ENCODE measurements around the gene M6PR.

Gene M6PR

DNA sequence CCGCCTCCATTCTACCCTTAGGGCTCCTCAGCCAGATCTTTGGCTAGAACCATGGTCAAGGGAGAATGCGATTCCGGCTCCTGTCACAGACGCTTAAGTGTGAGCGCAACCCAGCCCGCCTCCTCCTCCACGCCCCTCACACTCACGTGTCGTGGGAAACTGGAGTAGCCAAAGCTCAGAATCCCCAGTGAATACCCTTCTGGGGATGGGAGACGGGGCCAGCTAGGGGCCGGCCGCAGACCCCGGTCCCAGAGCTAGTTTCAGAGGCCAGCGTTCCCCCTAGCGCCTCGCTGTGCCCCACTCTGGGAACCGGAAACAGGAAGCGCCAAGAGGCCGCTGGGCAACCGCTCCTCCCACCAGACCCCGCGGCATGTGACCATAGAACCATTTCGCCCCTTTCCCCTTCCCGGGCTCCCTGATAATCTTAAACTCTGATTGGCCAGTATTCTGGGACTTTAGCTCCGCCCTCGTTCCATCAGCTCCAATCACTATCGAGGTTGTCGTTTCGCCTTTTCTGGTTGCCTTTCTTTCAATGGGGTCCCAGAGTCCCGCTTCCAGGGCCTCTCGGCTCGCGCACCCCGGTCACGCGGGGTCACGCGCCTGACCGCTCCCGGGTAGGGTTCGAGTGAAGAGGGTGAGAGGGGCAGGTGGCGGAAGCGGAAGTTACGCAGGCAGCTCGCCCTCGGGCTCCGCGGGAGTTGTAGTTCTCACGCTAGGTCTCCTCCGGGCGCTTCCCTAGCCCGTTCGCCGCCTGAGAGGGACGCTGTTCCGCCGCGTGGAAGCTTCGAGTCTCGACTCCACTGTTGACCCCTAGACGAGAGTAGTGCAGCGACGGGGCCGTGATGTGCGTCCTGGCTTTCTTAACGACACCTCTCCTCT, at the start of gene M6PR:
Gene M6PR, minus strand, starts transcription at position 304 of the 879 bp plus-strand sequence. CDS start 3,241 bp downstream, outside the sequence.
- peak; percentile 98 to 99 for DNase-seq

DNA sequence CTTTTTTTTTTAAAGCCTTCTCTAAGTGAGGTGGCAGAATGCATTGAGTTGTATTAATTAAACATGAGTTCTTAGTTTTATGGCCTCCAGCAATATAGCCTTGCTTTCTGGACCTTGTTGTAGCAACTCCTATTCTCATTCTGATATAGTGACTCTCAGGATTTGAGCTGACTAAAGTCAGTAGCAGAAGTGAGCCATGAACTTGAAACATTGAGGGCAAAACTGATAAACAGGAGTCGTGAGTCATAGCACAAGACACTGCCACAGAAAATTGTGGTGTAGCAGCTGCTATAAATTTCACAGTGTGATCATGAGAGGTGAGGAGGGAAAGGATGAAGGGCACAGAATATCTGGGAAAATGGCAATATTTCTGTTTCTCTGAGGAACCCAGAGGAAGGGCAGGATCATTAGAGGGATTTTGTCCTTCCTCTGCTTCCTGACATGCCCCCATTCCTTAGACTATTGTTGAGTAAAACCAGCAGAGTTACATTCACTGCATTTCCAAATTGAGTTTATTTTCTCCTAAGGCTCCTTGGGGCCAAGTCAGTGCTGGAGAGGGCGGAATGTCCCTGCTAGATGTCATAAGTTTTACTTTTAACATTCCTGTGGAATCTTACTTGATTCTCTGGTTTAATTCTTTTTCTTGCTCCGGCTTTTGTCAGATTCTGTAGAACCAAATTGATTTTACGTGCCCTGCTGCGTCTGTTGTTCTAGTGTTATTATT, 47.4 kb upstream of the M6PR start:
- DNase-seq: no peak

DNA sequence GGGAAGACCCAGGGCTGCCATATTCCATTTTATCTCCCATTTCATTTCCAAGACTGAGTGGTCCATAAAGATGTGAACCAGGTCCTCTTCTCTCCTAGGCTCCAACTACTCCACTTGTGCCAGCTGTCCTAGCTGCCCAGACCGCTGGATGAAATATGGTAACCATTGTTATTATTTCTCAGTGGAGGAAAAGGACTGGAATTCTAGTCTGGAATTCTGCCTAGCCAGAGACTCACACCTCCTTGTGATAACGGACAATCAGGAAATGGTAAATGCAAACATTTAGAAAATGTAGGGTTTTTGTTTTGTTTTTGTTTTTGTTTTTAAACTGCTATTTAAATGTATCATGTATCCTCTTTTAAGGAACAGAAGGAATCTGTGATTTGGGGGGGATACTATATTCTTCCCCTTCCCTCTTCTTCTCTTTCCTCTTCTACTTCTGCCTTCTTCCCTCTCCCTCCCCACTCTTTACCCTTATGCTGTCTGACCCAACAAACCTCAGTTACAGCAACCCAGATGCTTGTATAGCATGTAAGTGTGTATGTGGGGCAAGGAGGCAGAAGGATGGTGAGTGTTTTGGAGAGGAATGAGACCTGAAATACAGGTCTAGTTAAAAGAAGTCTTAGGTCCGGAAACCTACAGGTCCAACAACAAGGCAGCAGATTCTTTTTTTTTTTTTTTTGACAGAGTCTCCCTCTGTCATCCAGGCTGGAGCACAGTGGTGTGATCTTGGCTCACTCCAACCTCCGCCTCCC, 45.8 kb upstream of the M6PR start:
- no peak for DNase-seq

DNA sequence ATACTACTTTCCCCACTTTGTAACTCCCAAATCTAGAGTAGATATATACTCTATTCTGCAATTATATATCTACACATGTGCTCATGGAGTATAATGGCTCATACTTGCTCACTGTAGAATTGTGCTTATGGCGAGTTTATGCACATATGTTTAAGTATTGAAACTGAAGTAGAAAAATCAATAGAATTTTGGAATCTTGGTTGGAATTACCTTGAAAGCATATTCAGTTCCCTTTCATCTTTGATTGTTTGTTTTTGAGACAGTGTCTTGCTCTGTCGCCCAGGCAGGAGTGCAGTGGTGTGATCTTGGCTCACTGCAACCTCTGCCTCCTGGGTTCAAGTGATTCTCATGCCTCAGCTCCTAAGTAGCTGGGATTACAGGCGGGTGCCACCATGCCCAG, 44.4 kb upstream of the M6PR start:
- no peak for DNase-seq

DNA sequence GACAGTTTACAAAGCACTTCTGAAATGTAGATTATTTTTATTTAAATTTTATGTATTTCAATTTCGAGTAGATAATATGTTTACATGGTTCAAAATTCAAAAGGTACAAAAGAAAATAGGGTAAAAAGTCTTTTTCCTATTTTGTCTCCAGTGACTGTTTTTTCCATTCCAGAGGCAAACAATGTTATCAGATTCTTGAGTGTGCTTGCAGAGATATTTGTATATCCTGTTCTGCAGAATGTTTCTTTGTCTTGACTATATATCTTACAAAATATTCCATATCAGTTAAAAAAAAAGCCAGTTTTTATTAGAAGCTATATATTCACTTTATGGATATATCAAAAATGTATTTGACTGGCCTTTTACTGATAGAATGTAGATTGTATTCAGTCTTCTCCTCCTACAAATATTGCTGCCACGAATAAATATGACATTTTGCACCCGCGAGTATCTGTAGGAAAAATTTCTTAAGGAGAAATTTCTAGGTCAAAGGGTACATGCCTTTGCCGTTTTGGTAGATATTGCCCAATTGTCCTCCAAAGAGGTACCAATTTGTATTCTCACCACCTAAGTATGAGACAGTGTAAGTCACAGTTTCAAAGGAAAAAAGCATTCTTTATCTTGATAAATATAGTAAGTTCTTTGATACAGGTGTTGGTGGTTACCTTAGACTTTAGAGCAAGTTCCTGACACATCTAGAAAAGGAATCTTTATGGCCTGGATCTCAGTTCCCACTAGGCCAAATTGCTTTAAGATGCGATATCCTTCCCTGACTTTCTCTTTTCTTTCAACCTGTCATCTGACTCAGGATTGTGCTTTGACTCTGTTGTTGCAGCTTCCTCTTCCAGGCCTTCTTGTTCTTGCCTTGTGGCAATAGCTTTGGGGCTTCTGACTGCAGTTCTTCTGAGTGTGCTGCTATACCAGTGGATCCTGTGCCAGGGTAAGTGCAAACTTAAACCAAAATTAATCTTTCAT, 42.2 kb upstream of the M6PR start:
- no peak for DNase-seq

DNA sequence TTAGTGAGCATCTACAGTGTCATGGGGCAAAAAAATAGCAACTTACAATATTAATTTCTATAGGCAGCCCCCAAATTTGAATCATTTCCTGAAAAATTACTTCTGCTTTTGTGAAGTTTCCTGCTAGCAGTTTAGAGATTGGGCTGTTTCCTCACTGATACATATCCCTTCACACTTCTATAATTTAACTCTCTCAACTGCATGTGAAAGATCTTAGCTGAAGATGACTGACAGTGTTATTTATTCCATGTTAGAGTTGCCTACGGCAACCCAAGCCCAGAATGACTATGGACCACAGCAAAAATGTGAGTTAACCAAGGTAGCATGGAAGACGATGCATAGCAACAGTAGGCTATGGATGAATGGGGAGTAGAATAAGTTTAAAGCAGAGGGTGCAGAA, 40.0 kb upstream of the M6PR start, which contains the start of gene KLRG1:
Gene KLRG1, plus strand, starts transcription at position 134 of the 400 bp plus-strand sequence. Its CDS starts 90 bp downstream, at position 224.
- no peak for DNase-seq

DNA sequence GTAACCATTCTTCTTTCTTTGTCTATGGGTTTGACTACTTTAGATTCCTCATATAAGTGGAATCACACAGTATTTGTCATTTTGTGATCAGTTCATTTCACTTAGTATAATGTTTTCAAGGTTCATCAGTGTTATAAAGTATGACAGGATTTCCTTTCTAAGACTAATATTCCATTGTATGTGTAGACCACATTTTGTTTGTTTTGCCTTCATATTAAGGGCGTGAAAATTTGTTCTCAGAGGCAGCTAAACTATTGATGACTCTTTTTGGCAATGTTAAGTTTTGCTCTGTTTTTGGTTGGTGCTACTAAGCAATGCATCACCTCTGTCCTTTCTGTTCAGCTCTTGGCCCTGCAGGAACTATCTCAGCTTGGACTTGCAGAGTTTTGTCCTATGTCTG, 38.2 kb upstream of the M6PR start:
- DNase-seq: no peak

DNA sequence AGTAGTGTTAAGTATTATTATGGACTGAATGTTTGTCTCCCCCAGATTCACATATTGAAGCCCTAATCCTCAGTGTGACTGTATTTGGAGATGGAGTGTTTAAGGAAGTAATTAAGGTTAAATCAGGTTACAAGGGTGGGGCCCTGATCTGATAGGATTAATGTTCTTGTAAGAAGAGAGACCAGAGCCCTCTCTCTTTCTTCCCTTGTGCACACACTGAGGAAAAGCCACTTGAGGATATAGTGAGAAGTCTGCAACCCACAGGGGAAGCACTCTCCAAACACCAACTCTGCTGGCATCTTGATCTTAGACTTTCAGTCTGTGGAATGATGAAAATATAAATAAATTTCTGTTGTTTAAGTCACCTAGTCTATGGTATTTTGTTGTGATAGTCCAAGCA, 37.7 kb upstream of the M6PR start:
- DNase-seq: peak in 1 of 2 experiments; percentile 19

DNA sequence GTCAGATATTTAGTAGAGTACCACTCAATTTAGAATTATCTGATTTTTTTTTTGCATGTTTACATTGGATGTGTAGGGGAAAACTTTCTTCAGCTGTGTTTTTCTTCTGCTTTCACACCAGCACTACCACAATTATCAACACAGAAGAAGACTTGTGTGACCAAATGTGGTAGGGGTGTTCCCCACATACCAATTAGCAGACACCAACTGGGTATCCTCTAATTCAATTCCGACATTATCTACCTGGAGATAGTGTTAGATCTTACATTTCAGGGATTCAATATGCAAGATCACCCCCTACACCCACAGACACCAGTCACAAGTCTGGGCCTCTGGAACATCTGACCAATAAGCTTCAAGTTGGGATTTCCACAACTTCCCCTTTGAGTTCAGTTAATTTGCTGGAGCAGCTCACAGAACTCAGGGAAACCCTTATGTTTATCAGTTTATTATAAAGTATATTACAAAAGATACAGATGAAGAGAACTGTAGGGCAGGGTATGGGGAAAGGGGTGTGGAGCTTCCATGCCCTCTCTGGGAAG, 35.8 kb upstream of the M6PR start:
- no peak for DNase-seq

DNA sequence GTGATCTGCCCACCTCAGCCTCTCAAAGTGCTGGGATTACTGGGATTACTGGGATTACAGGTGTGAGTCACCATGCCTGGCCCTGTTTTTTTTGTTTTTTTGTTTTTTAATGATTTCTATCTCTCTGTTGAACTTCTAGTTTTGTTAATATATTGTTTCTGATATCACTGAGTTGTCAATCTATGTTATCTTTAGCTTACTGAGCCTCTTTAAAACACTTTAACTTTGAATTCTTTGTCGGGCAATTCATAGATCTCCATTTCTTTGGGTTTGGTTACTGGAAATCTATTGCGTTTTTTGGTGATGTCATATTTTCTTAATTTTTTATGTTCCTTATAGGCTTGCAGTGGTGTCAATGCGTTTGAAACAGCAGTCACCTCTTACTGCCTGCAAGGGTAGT, 30.7 kb upstream of the M6PR start:
- DNase-seq: no peak

DNA sequence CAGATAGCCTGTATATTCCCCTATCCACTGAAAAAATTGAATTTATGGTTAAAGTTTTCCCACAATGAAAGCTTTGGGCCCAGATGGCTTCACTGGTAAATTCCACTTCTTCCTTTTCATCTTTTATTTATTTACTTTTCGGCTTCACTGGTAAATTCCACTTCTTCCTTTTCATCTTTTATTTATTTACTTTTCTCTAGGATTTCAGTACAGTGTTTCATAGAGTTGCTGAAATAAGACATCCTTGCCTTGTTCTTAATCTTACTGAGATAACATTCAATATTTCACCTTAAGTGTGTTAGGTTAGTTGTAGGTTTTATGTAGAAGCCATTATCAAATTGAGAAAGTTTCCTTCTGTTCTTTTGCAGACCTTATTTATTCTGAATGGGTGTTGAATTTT, 21.0 kb upstream of the M6PR start:
- no peak for DNase-seq

DNA sequence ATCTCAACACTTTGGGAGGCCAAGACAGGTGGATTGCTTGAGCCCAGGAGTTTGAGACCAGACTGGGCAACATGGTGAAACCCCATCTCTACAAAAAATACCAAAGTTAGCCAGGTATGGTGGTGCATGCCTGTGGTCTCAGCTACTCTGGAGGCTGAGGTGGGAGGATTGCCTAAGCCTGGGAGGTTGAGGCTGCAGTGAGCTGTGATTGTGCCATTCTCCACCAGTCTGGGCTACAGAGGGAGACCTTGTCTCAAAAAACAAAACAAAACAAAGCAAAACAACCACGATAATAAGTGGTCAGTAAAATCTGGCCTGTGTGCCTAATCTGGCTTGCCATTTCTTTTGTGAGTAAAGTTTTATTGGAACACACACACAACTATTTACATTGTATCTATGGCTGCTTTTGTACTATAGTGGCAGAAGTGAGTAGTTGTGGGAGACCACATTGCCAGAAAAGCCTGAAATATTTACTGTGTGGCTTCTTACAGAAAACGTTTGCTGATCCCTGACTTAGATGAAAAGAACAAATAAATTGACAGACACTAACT, 20.5 kb upstream of the M6PR start:
- DNase-seq: no peak

DNA sequence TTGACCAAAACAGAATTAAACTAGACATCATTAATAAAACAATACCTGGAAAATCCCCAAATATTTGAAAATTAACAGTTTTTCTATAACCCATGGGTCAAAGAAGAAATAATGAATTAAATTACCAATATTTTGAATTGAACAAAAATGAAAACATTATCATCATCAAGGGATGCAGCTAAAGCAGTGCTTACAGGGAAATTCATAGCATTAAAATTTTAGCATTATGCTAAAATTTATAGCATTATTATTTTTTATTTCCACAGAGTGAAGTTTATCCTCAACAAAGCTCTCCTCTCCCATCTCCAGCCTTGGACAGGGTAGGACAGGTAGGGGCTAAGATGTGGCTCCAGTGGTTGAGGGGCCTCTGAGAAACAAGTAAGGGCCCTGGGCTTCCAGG, 19.3 kb upstream of the M6PR start:
- no peak for DNase-seq

DNA sequence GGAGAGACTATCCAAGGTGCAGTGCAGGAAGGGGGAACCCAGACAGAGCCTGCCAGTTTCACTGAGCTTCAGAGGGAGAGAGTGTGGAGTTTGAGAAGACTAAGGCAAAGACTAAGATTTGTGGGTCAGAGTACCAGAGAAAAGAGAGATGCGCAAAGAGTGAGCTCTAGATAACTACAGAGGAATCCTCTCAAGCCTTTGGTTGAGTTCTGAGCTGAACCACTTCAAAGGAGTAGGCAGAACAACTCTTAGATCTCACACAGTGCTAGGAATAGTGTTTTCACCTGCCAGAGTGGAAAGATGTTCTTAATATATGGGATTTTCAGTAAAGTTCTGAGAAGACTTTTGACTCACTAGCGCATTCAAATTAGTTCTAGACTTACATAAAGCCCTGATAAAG, 10.7 kb upstream of the M6PR start:
- DNase-seq: no peak

DNA sequence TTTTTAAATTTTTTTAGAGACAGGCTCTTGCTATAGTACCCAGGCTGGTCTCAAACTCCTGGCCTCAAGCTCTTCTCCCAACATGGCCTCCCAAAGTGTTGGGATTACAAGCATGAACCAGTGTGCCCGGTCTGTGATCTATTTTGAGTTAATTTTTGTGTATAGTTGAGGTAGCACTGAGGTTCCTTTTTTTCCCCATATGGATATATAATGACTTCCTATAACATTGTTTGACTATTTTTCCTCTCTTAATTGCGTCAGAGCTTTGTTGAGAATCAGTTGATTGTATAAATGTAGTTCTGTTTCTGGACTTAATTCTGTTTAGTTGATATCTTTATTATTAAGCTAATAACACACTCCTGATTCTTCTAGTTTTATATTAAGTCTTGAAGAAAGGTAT, 8.6 kb upstream of the M6PR start:
- no peak for DNase-seq

DNA sequence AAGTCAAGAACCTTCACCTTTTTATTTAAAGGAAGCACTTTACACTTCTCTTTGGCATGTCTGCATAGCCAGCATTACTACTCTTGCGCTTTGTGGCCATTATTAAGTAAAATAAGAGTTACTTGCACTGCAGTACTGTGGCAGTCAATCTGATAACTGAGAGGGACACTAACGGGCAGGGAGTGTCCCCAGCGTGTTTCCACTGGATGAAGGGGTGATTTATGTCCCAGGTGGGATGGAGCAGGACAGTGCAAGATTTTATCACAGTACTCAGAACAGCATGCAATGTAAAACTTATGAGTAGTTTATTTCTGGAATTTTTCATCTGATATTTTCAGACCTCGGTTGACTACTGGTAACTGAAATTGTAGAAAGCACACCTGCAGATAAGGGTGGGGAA, 8.1 kb upstream of the M6PR start:
- no peak for DNase-seq

DNA sequence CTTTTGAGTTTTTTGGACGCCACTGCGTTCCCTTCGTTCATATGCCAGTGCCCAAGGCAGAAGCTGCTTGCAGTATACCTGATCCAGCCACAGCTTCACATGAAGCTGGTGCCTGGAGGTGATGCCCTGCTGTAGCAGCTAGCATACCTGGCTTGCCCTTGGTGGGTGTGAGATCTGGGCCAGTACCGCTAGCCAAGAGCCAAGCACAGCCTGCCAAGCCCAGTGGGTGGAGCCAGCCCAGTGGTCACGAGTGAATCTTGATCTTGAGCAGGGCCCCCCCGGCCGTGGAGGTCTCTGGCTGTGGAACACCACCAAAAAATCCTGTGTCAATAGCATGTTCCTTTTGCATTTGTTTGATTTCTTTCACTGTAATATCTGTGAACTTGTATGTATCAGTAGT, 7.3 kb upstream of the M6PR start:
- DNase-seq: no peak

DNA sequence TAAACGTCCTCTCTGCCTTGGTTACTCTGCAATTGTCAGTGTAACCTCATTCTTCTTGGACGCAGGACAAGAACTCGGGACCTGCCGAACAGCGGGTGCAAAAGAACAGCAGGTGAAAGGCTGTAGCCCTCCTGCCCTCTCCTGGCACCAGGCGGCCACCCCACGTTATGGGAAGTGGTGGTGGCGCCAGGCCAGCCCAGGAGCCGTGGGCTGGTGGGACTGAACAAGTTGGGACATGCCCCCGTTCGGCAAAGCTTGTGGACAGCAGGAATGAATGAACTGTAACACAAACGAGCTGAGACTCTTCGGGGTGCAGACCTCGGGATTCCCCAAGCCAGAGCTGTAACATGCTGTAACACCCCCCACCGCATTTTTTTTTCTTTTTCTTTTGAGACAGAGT, 6.6 kb upstream of the M6PR start:
- no peak for DNase-seq

DNA sequence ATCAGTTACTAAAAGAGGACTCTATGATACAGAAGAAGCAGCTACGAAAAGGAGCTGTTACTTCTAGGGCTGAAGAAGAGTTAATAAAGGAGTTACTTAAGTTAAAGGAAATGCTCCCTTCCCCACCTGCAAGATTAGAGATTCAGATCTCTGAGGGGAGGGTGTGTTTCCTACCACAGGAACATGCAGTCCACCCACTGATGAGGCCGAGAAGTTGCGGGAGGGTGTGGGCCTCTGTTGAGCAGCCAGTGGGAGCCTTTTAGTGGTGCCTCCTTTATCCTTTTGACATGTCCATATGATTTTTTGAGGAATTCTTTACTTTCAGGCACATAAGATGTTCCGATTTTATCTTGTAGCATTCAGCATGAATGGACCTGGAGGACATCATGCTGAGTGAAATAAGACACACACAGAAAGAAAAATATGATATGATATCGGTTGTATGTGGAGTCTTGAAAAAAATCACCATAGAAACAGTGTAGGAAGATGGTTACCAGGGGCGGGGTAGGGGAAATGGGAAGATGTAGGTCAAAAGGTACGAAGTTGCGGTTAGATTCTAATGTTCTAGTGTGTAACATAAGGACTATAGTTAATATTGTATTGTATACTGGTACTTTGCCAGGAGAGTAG, 4.4 kb upstream of the M6PR start:
- DNase-seq: no peak

DNA sequence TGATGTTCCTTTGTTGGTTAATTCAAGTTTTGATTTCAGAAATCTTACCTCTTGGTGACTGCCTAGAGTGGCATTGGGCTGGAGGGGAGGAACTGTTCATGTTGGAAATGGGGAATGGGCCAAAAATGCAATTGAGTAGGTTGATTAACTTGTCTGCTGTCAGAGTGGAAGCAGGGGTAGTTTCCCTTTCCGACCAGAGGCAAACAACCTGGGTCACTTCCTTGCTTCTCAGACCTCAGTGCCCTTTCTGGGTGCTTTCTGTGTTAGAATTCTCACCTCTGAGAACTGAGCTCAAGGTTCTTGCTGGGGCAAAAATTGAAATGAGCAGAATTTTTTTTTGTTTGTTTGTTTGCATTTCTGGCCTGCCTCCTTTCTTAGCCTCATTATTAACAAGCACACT, 2.3 kb upstream of the M6PR start:
- DNase-seq: no peak

All from NCI-H524 (cell line).